CD4-positive, alpha-beta memory T cell (primary cell): Measurements from ENCODE around the gene NKAIN2. TPM values are rescaled to one million over a fixed set of nuclear protein-coding genes. Genes with fewer than 3 reads are reported as not detected.

Experiments used
- CTCF ChIA-PET: fragments of 350-600 bp; sonication (Branson Sonifier 250); formaldehyde crosslinking; loops from one replicate; lab custom pipeline; 2021; ENCODE audit warnings: inconsistent platforms; ENCODE audit not compliant: partially characterized antibody; lab: Charles Lee
- POLR2A ChIA-PET: fragments of 350-600 bp; sonication (Branson Sonifier 250); formaldehyde crosslinking; loops from one replicate; lab custom pipeline; 2021; ENCODE audit not compliant: partially characterized antibody; lab: Charles Lee
- DNase-seq, 5 donors: peaks; one replicate each; pipeline versions ENCODE4 v3.0.0 to v3.0.0-alpha.2; 2020 to 2022; ENCODE audit warnings: mixed read lengths in 1 of 5
- H3K27ac ChIP-seq: one replicate; pipeline ENCODE4 v1.7.0; 2013; ENCODE audit warnings: low read depth, low read length
- H3K27me3 ChIP-seq: 2 replicates; pipeline ENCODE4 v1.7.0; 2013; ENCODE audit warnings: mild to moderate bottlenecking, low read length, moderate library complexity; ENCODE audit not compliant: insufficient read depth
- H3K36me3 ChIP-seq: 2 replicates; pipeline ENCODE4 v1.7.0; 2013; ENCODE audit warnings: mild to moderate bottlenecking, low read length, moderate library complexity; ENCODE audit not compliant: insufficient read depth
- H3K4me1 ChIP-seq: 2 replicates; pipeline ENCODE4 v1.7.0; 2013; ENCODE audit warnings: mild to moderate bottlenecking, low read length, moderate library complexity; ENCODE audit not compliant: insufficient read depth
- H3K4me3 ChIP-seq, 2 donors: one replicate each; pipeline ENCODE4 v1.7.0; 2013; ENCODE audit warnings: low read length in 2 of 2, mild to moderate bottlenecking in 1 of 2
- H3K9me3 ChIP-seq, 2 donors: one replicate each; pipeline ENCODE4 v1.7.0; 2013; ENCODE audit warnings: low read length in 2 of 2, control low read depth in 1 of 2; ENCODE audit not compliant: control insufficient read depth in 1 of 2
- H3K27ac Mint-ChIP-seq, 7 donors: one replicate each; pipeline ENCODE4 v1.8.0; 2020 to 2021; ENCODE audit warnings: mixed read lengths in 7 of 7, mild to moderate bottlenecking in 6 of 7, inconsistent platforms in 3 of 7, moderate library complexity in 3 of 7
- H3K27me3 Mint-ChIP-seq, 2 donors: one replicate each; pipeline ENCODE4 v1.8.0; 2020 to 2021; ENCODE audit warnings: mixed read lengths in 2 of 2
- H3K36me3 Mint-ChIP-seq, 2 donors: one replicate each; pipeline ENCODE4 v1.8.0; 2020 to 2021; ENCODE audit warnings: mixed read lengths in 2 of 2, inconsistent platforms in 1 of 2, mild to moderate bottlenecking in 1 of 2
- H3K4me1 Mint-ChIP-seq, 4 donors: one replicate each; pipeline ENCODE4 v1.8.0; 2020 to 2021; ENCODE audit warnings: mixed read lengths in 4 of 4, mild to moderate bottlenecking in 1 of 4
- H3K4me3 Mint-ChIP-seq, 8 donors: one replicate each; pipeline ENCODE4 v1.8.0; 2020 to 2021; ENCODE audit warnings: mixed read lengths in 8 of 8, mild to moderate bottlenecking in 7 of 8, moderate library complexity in 6 of 8, inconsistent platforms in 3 of 8
- H3K9me3 Mint-ChIP-seq, 8 donors: one replicate each; pipeline ENCODE4 v1.8.0; 2020 to 2021; ENCODE audit warnings: mixed read lengths in 8 of 8, mild to moderate bottlenecking in 5 of 8, inconsistent platforms in 3 of 8, moderate library complexity in 1 of 8
- intact Hi-C: fragments of 100-400 bp; cut with micrococcal nuclease; formaldehyde crosslinking; loops from one replicate; pipeline ENCODE4 v1.15.1; 2023
- polyA plus RNA-seq, 2 donors: library from polyadenylated mRNA; unstranded; fragments of 300-500 nt; fragmentation: Illumina TruSeq; gene quantifications; one replicate each; pipeline ENCODE4 v1.2.3, GENCODE V29; 2021
- total RNA-seq, 2 experiments: library from RNA; stranded (reverse); gene quantifications; one replicate each; pipeline ENCODE4 v1.2.3, GENCODE V29; 2021

The NKAIN2 gene
- total and polyA plus RNA-seq, 4 experiments from 2014 or later, result not detected

- Mint-ChIP-seq H3K27ac (no peak overlapping the region), H3K27me3 (no peaks in the 10 kb centered on the region), H3K4me3 (no peak overlapping the region), H3K9me3 (peaks cover 0 to 17% (median 9%) of the 10 kb centered on the region in 8 donors), H3K36me3 (no peaks in the 10 kb centered on the region), H3K4me1 (no peaks in the 10 kb centered on the region)
- no peaks in the 10 kb centered on the region for H3K27me3 ChIP-seq
- no peaks in the 10 kb centered on the region for H3K4me1 ChIP-seq
- no peak overlapping the region for H3K4me3 ChIP-seq
- H3K27ac ChIP-seq, result no peak overlapping the region
- ChIA-PET POLR2A (no interaction called here), CTCF (no interaction called here)
- DNase-seq, result no peak
- H3K9me3 ChIP-seq, result no peaks in the 10 kb centered on the region
- no peaks in the 10 kb centered on the region for H3K36me3 ChIP-seq
- intact Hi-C loops, result no loop called here
These were observed 153.0 kb downstream of the NKAIN2 start for GRCh38 chr6:123956492-123957139.

GRCh38 chr6:123962508-123962907 is 158.8 kb downstream of the NKAIN2 start:
- ChIA-PET POLR2A (no interaction called here), CTCF (no interaction called here)
- H3K4me3 Mint-ChIP-seq, result no peak overlapping the region
- peaks cover 0 to 5% (median 1%) of the 10 kb centered on the region in 8 donors for H3K9me3 Mint-ChIP-seq
- H3K27ac Mint-ChIP-seq, result no peak overlapping the region
- DNase-seq, result no peak
- H3K4me1 ChIP-seq, result no peaks in the 10 kb centered on the region
- H3K36me3 Mint-ChIP-seq, result no peaks in the 10 kb centered on the region
- H3K27me3 ChIP-seq, result no peaks in the 10 kb centered on the region
- H3K4me3 ChIP-seq, result no peak overlapping the region
- no peaks in the 10 kb centered on the region for H3K36me3 ChIP-seq
- intact Hi-C loops, result no loop called here
- no peak overlapping the region for H3K27ac ChIP-seq
- H3K9me3 ChIP-seq, result no peaks in the 10 kb centered on the region
- no peaks in the 10 kb centered on the region for H3K27me3 Mint-ChIP-seq
- no peaks in the 10 kb centered on the region for H3K4me1 Mint-ChIP-seq

- Histone ChIP-seq H3K27me3 (no peaks in the 10 kb centered on the region), H3K4me1 (no peaks in the 10 kb centered on the region), H3K9me3 (no peaks in the 10 kb centered on the region), H3K36me3 (no peaks in the 10 kb centered on the region), H3K4me3 (no peak overlapping the region), H3K27ac (no peak overlapping the region)
- no peak overlapping the region for H3K27ac Mint-ChIP-seq
- peaks cover 0 to 2% (median 0%) of the 10 kb centered on the region in 8 donors for H3K9me3 Mint-ChIP-seq
- intact Hi-C loops, result no loop called here
- H3K4me3 Mint-ChIP-seq, result no peak overlapping the region
- no peaks in the 10 kb centered on the region for H3K4me1 Mint-ChIP-seq
- CTCF ChIA-PET, result no interaction called here
- H3K36me3 Mint-ChIP-seq, result no peaks in the 10 kb centered on the region
- no peaks in the 10 kb centered on the region for H3K27me3 Mint-ChIP-seq
- POLR2A ChIA-PET, result no interaction called here
- DNase-seq, result no peak
These were observed 162.2 kb downstream of the NKAIN2 start for GRCh38 chr6:123965894-123966293.

- H3K9me3 ChIP-seq, result no peaks in the 10 kb centered on the region
- no peaks in the 10 kb centered on the region for H3K27me3 ChIP-seq
- H3K4me3 ChIP-seq, result no peak overlapping the region
- H3K36me3 ChIP-seq, result no peaks in the 10 kb centered on the region
- Mint-ChIP-seq H3K36me3 (no peaks in the 10 kb centered on the region), H3K27ac (no peak overlapping the region), H3K9me3 (peaks cover 0 to 2% (median 0%) of the 10 kb centered on the region in 8 donors), H3K27me3 (no peaks in the 10 kb centered on the region), H3K4me3 (no peak overlapping the region), H3K4me1 (no peaks in the 10 kb centered on the region)
- ChIA-PET CTCF (no interaction called here), POLR2A (no interaction called here)
- intact Hi-C loops, result no loop called here
- no peaks in the 10 kb centered on the region for H3K4me1 ChIP-seq
- no peak overlapping the region for H3K27ac ChIP-seq
- no peak for DNase-seq
These were observed 163.0 kb downstream of the NKAIN2 start for GRCh38 chr6:123966618-123967017.

GRCh38 chr6:123967905-123968304 is 164.2 kb downstream of the NKAIN2 start:
- no peaks in the 10 kb centered on the region for H3K27me3 ChIP-seq
- no peak overlapping the region for H3K4me3 ChIP-seq
- CTCF ChIA-PET, result no interaction called here
- H3K27ac ChIP-seq, result no peak overlapping the region
- H3K9me3 Mint-ChIP-seq, result peaks cover 0 to 2% (median 0%) of the 10 kb centered on the region in 8 donors
- H3K4me1 ChIP-seq, result no peaks in the 10 kb centered on the region
- no peaks in the 10 kb centered on the region for H3K9me3 ChIP-seq
- H3K27me3 Mint-ChIP-seq, result no peaks in the 10 kb centered on the region
- no peaks in the 10 kb centered on the region for H3K36me3 ChIP-seq
- intact Hi-C loops, result no loop called here
- H3K36me3 Mint-ChIP-seq, result no peaks in the 10 kb centered on the region
- no peak overlapping the region for H3K4me3 Mint-ChIP-seq
- POLR2A ChIA-PET, result no interaction called here
- no peaks in the 10 kb centered on the region for H3K4me1 Mint-ChIP-seq
- DNase-seq, result no peak
- no peak overlapping the region for H3K27ac Mint-ChIP-seq

- intact Hi-C loops, result no loop called here
- Mint-ChIP-seq H3K4me1 (no peaks in the 10 kb centered on the region), H3K27ac (no peak overlapping the region), H3K27me3 (no peaks in the 10 kb centered on the region), H3K36me3 (no peaks in the 10 kb centered on the region), H3K4me3 (no peak overlapping the region), H3K9me3 (no peaks in the 10 kb centered on the region)
- CTCF ChIA-PET, result no interaction called here
- POLR2A ChIA-PET, result no interaction called here
- Histone ChIP-seq H3K9me3 (peaks cover 0 to 4% of the 10 kb centered on the region in 2 donors), H3K27ac (no peak overlapping the region), H3K36me3 (no peaks in the 10 kb centered on the region), H3K4me1 (no peaks in the 10 kb centered on the region), H3K4me3 (no peak overlapping the region), H3K27me3 (no peaks in the 10 kb centered on the region)
- DNase-seq, result no peak
These were observed 169.1 kb downstream of the NKAIN2 start for GRCh38 chr6:123972600-123973294.

GRCh38 chr6:123980311-123980710 is 176.6 kb downstream of the NKAIN2 start:
- peaks cover 0 to 4% of the 10 kb centered on the region in 2 donors for H3K9me3 ChIP-seq
- ChIA-PET POLR2A (no interaction called here), CTCF (no interaction called here)
- DNase-seq, result no peak
- Mint-ChIP-seq H3K36me3 (no peaks in the 10 kb centered on the region), H3K27ac (no peak overlapping the region), H3K9me3 (peaks cover 0 to 12% (median under 1%) of the 10 kb centered on the region in 8 donors), H3K4me1 (no peaks in the 10 kb centered on the region), H3K27me3 (no peaks in the 10 kb centered on the region), H3K4me3 (no peak overlapping the region)
- no peak overlapping the region for H3K4me3 ChIP-seq
- H3K27me3 ChIP-seq, result no peaks in the 10 kb centered on the region
- H3K27ac ChIP-seq, result no peak overlapping the region
- intact Hi-C loops, result no loop called here
- H3K36me3 ChIP-seq, result no peaks in the 10 kb centered on the region
- H3K4me1 ChIP-seq, result no peaks in the 10 kb centered on the region
